GM04504 (cell line): ENCODE measurements around the gene ZNF141.
"Not testable (repeated sequence)": the region's sequence is repeated elsewhere in the genome, so short reads cannot be mapped to it uniquely, and the experiment has no call there.

Source experiments
- DNase-seq: peaks from one replicate; pipeline ENCODE4 v3.0.0-alpha.2; 2012; ENCODE audit warnings: low read depth

ZNF141 gene

GRCh38 chr4:337143-337931, at the start of gene ZNF141:
Gene ZNF141, plus strand, starts transcription at chr4:337814. Its CDS starts 170 bp downstream, at chr4:337984.
- DNase-seq = peak; percentile 96

- no peak for DNase-seq
These were observed 48.7 kb upstream of the ZNF141 start for GRCh38 chr4:288891-289290.

DNA sequence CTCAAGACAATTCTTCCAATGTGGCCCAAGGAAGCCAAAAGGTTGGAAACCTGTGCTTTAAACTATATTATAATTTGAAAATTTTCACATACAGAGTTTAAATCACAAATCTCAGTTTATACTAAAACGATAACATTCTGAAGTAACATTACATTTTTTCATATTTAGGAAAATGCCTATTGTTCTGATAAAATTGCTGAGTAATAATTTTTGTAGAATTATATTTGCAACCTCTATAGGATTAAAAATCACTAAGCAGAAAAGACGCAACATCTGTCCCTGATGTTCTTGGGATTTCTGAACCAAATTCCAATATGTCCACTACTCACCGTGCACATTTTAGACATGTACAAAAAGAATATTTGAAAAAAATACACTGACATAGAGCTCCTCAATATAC, 42.9 kb upstream of the ZNF141 start:
- DNase-seq = no peak

GRCh38 chr4:302381-302780, 35.2 kb upstream of the ZNF141 start:
- DNase-seq = no peak

DNA sequence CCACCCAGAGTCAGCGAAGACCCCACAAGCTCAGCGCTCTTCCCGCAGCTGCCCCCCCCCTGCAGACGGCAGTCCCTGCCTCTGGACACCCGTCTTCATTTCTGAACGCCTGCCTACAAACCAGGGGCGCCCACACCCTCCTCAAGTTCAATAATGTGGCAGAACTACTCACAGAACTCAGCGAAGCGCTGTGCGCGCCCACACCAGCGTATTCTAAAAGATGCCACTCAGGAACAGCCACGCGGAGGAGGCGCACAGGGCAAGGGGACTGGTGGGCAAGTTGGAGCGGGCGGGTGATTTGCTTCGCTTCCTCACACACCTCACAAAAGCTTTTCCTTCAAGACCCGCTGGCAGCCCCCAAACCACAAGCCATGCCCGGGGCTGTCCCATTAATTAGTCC, 33.1 kb upstream of the ZNF141 start:
- DNase-seq = not testable (repeated sequence)

GRCh38 chr4:304969-305680, 32.5 kb upstream of the ZNF141 start, which contains the start of gene ZNF732:
Gene ZNF732, minus strand, starts transcription at chr4:305474. Its CDS starts 164 bp downstream, at chr4:305310.
- DNase-seq = peak; percentile 35

DNA sequence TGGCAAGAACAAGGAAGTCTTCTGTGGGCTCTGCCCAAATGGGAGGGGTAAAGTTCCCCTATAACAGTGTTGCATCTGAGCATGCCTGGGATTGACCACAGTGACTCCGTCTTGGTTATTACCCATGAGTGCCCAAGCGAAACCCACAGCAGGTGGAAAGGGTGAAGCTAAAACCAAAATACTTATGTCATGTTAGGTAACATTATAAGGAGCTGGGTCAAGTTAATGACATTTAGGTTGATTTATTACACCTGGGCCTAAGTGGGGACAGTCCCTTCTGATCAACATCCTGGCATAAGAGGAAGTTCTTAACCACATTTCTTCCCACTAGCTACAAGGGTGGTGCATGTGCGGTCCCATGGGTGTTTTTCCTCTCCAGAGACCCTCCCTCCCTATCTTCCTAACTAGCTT, 31.1 kb upstream of the ZNF141 start:
- DNase-seq = no peak

DNA sequence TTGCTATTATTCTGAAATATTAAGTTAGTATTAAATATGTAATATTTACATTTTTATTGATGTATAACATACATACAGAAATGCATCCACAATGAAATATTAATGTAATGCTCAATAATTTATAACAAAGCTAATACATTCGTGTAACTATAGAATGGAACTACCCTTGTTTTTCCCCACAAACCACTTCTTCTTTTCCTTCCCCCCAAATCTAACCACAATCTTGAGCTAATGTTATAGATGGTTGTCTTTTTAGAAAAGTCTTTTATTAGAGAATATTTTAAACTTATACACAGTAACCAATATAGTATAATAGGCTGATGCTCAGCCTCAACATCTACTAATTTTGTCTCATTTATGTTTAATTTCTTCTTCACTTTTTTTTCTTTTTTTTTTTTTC, 27.8 kb upstream of the ZNF141 start:
- DNase-seq = no peak

GRCh38 chr4:314296-314903, 23.2 kb upstream of the ZNF141 start:
- DNase-seq = no peak

DNA sequence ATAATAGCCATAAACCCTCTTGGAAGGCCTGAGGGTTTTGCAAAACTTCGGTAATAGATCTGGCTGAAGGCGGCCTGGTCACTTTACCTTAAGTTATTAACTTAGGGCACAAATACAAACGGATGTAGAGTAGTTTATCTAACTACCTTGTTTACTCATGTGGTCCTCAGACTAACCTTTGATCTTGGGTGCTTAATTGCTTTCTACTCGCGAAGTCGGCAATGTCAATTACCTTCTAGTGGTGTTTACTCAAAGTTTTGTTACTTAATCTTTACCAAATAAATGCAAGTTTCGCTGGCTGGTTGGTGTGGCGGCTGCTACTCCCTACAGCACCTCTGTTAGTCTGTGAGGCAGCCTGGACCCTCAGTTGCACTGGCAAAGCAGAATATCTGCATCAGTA, 8.9 kb upstream of the ZNF141 start:
- DNase-seq = no peak

- DNase-seq = no peak
These were observed 2.1 kb upstream of the ZNF141 start for GRCh38 chr4:335515-335914.

DNA sequence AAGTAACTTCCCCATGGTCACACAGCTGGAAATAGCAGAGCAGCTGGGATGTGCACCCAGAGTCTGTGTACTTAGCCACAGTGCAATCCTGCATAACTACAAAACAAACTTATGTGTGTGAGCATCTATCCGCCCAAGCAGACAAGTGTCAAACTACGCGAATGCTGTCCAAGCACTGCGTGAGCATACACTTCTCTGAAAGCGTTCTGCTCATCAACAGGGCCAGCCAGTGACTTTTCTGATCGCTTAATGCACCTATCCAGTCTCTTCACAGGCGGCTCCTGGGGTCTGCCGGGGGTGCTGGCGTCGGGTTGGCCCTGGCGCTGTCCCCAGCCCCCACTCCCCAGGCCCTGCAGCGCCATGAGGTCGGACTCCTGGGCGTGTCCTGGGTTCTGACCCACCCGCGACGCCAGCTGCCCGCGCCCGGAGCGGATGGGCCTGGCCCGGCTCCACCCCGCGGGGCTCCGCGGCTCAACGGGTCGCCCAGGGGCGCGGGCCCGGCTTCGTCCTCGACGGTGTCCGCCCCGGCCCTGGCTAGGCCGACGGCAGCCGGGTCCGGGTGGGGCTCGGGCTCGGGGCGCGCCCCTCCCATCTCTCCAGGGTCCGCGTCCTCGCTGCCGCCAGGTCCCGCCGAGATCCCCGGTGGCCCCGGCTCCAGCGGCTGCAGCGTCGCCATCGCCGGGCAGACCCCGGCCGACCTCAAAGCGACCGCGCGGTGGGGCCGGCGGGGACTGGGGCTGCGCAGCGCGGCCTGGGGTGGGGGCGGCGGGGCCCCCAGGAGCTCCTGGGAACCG, 1.3 kb upstream of the ZNF141 start:
- DNase-seq = no peak

DNA sequence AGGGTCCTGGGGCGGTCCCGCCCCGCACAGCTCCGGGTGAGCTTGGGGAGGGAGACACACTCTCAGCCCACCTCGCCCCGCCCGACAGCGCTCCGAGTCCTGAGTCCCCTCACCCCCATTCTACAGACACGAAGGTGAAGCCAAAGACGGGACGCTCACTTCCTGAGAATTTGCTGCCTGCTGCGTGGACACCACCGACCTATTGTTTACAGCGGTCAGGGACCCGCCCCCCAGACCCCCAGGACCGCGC, 796 bp upstream of the ZNF141 start:
- DNase-seq = no peak

DNA sequence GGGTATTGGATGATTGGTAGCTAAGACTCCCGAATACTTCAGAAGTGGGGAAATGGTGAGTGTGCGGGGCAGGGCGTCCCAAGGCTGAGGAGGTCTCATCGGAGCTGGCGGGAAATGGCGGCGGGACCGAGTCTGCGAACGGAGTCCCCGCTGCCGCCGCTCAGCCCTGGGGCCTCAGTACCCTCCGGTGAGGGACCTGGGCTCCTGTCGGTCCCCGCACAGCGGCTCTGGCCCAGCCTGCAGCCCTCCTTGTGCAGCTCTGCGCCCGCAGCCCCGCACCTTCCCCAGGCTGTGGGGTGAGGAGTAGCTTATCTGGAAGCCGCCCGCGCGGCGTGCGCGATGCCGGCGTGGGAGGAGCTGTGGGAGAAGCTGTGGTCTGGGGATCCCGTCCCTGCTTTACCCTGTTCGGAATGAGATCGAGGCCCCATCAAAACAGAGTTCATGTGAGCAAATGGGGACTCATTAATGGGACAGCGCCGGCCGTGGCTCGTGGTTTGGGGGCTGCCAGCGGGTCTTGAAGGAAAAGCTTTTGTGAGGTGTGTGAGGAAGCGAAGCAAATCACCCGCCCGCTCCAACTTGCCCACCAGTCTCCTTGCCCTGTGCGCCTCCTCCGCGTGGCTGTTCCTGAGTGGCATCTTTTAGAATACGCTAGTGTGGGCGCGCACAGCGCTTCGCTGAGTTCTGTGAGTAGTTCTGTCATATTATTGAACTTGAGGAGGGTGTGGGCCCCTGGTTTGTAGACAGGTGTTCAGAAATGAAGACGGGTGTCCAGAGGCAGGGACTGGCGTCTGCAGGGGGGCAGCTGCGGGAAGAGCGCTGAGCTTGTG, 531 bp downstream of the ZNF141 start:
- DNase-seq = peak; percentile 9

DNA sequence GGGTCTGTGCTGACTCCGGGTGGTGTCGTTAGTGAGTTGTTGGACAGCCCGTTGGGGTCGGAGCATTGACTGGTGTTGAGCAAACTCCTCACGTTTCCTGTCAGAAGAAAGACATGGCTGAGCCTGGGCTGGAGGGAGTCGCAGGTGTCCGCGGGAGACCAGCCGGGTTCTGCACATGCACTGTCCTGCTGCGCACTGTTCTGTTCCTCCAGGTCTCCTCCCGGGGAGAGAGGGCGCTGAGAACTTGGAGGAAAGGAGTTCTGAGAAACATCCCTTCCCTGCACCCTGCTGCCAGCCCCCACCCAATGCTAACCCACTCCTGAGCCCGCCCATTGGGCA, 1.1 kb downstream of the ZNF141 start:
- DNase-seq = no peak

DNA sequence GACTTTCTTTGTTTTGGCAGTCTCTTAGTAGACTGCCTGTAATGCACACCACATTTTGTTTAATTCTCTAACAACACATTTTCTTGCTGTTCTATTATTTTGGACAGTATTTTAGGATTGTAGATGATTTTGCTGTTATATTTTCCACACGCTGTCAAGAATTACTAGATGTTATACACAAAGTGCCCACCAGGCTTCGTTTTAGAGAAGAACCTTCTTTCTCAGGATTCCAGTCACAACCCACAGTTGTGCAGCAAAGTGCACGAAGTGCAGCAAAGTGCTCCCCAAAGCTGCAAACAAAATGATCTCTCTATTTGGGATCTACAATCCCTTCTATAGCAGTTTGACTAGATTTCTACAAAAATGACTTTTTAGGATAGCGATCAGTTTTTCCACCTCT, 2.4 kb downstream of the ZNF141 start:
- DNase-seq = no peak

DNA sequence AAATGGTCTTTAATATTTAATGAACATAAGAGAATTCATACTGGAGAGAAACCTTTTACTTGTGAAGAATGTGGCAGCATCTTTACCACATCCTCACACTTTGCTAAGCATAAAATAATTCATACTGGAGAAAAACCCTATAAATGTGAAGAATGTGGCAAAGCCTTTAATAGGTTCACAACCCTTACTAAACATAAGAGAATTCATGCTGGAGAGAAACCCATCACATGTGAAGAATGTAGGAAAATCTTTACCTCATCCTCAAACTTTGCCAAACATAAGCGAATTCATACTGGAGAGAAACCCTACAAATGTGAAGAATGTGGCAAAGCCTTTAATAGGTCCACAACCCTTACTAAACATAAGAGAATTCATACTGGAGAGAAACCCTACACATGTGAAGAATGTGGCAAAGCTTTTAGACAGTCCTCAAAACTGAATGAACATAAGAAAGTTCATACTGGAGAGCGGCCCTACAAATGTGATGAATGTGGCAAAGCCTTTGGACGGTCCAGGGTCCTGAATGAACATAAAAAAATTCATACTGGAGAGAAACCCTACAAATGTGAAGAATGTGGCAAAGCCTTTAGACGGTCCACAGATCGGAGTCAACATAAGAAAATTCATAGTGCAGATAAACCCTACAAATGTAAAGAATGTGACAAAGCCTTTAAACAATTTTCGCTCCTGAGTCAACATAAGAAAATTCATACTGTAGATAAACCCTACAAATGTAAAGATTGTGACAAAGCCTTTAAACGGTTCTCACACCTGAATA, 35.6 kb downstream of the ZNF141 start:
- DNase-seq = no peak

GRCh38 chr4:374298-375160, 36.9 kb downstream of the ZNF141 start:
- no peak for DNase-seq

- no peak for DNase-seq
These were observed 46.8 kb downstream of the ZNF141 start for GRCh38 chr4:384311-385010.
